ENCODE data around the gene RNF17. TPM values are rescaled to one million over a fixed set of nuclear protein-coding genes. Genes with fewer than 3 reads are reported as not detected.
"Not testable (repeated sequence)": the region's sequence is repeated elsewhere in the genome, so short reads cannot be mapped to it uniquely, and the experiment has no call there.

The RNF17 gene
- total RNA-seq, 1 experiment from 2014 or later, result not detected

DNA sequence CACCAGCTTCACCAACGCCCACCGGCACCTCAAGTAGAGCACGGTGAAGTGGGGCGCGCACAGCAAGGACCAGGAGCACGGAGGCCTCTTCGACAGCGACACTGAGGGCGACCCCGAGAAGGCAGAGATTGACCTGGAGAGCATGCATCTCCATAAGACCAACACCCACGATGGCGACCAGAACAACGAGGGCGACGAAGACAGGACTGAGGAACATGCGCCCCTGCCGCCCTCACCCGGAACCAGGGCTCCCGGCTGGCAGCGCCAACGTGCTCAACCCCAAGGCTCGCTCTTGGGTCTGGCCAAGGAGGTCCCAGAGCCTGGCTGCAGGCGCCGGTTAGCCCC lies 18.5 kb upstream of the RNF17 start:
- DNase-seq (ENCODE audit: low spot score), result no peak

DNA sequence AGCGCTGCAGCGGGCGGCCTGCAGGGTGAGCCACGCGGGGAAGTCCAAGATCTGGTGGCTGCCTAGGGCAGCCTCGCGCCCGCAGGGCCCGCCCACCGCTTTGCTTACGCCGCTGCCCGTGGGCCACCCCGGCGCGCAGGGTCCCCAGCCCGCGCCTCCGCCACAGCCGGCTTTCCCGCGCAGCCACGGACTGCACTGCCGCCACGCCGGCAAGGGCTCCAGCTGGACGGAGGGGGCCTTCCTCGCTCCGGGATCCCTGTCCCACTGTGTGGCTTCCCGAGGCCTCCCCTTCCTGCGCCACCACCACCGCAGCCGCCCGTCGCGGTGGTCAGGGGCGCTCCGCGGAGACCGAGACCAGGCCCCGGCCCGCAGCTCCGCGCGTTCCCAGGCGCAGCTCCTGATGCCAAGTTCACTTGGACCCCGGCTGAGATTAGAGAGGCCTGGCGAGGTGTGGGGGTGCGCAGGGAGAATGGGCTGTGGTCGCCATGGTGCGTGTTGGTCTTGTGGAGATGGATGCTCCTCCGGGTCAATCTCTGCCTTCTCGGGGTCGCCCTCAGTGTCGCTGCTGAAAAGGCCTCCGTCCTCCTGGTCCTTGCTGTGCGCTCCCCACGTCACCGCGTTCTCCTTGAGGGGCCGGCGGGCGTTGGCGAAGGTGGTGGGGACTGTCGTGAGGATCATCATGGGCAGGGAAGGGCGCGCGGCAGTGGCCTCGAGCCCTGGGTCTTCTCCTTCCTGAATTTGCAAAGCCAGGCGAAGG lies 17.9 kb upstream of the RNF17 start:
- DNase-seq (ENCODE audit: low spot score), result no peak

DNA sequence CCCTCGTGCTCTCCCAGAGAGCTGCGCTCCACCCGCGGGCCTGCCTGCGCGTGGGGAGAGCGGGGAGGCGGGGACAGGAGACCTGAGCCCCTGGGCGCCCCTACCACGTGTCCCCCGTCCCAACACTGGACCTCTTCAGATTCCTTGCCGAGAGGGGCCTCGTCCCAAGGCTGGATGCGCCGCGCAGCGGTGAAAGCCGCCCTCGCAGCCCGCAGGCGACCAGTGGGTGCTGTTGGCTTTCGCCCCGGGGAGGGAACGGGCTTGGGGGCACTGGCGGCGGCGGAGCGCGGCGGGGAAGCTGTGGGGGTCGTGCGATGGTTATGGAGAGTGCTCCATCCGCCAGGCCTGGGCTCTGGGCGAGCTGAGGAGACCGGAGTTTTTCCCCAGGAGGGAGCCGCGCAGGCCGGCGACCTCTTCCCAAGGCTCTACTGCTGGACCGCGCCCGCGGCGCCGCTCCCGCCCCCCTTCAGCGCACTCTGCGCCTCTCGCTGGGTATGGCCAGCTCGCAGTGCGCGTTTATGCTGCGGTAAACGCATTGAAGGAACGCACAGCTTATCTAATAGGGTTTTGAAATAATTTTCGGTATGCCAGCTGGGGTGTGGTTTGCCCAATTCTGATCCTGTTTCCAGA lies 17.2 kb upstream of the RNF17 start:
- DNase-seq (ENCODE audit: low spot score), result no peak

DNA sequence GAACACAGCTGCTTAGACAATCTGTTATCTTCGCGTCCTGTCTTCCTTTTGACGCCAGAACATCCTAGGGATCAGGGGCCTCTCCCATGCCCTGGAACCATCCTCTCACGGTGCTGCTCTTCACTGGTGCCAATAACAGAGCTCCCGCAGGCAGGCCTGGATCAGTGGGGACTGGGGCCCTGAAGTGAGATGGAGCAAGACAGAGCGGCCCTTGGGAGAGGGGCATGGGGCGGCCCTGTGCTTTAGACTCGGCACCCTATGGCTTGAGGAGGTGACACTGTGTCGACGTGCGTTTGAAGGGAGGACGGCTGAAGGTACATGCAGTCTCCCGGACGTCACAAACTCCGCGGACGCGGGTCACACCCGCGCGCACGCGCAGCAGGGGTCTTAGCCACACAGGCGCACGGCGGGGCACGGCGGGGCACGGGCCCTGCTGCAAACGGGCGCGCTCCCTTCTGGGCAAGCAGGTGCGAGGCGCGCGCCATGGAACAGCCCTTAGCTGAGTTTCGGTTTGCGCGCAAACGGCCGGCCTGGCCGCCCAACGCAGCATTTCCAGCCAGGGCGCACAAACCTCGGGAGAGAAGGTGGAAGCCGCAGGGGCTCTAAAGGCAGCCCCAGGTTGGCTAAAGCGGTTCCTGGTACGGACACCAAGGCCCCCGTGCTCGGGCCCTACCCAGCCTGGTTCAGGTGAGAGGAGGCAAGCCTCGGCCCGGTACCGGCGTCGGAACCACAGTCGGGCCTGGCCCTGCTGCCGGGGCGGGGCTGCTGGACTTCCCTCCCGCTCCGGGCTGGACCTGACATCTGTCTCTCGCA lies 16.5 kb upstream of the RNF17 start:
- DNase-seq (ENCODE audit: low spot score), result no peak

DNA sequence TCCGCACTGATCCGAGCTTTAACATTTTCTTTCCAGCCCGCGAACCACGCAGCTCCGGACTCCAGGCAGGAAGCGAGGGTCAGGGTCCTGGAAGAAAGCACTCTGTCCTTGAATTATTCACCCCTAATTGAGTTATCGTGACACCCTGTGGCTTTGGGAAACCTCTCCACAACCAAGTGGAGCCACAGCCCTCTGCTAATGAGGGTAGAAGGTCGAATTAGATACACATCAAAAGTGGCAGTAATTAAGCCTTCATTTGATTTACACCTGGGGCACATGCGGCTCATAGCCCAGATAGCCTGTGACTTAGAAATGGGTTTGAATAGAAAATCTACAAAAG lies 15.9 kb upstream of the RNF17 start:
- no peak for DNase-seq (ENCODE audit: low spot score)

DNA sequence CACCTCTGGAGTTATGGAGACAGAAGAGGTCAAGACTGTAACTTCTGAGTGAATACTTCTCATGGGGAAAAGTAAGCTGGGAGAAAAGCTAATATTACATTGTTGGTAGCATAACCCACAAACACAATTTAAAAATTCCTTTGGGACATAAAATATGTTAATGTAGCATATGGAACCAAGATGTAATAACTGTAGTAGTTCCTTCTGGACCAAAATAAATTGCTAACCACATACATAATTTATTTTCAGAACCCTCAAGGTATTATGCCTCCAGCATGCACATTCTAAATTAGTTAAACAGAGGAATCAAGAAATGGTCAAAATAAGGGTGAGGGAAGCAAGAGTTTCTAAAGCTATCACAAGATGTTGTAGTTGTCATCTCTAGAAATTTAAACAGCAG lies 4.8 kb upstream of the RNF17 start:
- no peak for DNase-seq (ENCODE audit: low spot score)

DNA sequence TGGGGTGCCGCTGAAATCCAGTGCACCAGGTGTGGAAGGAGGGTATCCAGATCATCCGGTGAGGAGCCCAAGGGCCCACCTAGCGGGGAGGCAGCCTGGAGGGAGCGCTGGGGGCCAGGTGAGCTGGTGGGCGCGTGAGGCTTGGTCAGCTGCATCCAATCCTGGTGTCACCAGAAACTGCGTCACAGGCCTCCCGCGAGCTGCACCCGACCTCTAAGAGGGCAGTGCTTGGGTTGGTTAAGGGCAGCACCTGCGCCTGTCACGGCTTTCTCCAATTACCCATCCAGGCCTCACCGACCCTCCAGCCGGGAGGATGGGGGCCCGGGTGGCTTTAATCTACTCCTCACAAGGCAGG lies 284 bp downstream of the RNF17 start:
- DNase-seq (ENCODE audit: low spot score), result no peak

DNA sequence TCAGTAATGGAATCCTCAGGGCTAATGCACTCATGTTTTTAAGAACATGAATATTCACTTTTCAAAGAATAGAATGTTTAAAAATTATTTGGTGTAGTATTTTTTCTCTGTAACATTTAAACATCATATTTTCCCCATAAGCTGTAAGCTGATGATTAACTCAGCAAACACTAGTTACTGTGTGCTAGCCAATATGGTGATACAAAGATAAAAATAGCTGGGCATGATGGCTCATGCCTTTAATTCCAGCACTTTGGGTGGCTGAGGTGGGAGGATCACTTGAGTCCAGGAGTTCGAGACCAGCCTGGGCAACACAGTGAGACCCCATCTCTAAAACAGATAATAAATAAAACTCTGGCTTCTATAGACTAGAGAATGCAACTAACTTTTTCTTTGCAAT lies 13.2 kb downstream of the RNF17 start:
- no peak for DNase-seq (ENCODE audit: low spot score)

DNA sequence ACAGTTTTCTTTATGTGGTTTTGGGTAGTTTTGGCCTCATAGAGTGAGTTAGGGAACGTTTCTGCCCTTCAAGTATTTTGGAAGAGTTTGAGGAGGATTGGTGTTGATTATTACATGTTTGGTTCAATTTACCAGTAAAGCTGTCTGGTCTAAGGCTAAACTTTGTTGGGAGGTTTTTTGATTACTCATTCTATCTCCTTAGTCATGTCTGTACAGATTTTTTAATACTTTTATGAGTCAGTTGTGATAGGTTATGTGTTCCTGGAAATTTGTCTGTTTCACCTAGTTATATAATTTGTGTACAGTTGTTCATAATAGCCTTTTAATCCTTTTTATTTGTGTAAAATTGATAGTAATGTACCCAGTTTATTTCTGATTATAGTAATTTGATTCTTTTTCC lies 20.4 kb downstream of the RNF17 start:
- DNase-seq (ENCODE audit: low spot score), result no peak

DNA sequence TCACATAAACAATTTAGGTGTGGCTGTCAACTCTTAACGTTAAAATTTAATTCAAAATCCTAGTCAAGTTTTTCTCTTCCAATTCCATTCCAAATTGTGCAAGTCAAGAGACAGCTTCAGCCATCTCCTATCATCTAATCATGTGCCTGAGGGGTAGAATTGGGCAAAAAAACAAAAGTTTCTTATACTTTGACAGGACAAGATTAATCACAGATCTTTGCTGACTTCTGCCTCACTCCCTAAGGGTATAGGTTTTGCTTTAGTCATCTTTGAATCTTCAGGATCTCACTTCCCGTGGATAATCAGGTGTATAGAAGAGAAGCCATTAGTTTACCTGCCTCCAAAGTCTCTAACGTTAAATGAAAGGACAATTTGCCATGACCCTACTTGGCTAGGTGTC lies 24.6 kb downstream of the RNF17 start:
- no peak for DNase-seq (ENCODE audit: low spot score)

DNA sequence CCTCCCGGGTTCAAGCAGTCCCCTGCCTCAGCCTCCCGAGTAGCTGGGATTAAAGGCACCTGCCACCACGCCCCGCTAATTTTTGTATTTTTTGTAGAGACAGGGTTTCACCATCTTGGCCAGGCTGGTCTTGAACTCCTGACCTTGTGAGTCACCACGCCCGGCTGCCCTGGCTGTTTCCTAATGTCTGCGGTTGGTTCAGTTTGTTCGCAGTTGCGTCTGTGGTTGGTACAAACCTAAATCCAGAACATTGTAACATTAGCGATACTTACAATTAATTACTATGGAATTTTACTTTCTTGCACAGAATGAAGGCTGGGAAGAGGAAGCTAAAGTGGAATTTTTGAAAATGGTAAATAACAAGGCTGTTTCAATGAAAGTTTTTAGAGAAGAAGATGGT lies 38.1 kb downstream of the RNF17 start:
- peak; percentile 12 for DNase-seq (ENCODE audit: low spot score)

DNA sequence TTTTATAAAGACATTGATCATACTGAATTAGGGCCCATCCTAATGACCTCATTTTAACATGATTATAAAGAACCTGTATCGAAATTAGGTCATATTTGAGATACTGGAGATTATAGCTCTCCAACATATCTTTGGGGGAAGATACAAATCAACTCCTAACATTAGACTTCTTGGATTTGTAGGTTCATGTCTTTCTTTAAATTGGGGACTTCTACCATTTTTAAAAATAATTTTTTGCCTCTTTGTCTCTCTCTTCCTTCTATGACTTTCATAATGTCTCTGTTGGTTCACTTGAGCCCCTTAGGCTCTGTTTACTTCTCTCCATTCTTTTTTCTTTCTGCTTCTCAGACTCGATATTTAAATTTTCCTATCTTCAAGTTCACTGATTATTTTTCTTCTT lies 57.2 kb downstream of the RNF17 start:
- no peak for DNase-seq (ENCODE audit: low spot score)

DNA sequence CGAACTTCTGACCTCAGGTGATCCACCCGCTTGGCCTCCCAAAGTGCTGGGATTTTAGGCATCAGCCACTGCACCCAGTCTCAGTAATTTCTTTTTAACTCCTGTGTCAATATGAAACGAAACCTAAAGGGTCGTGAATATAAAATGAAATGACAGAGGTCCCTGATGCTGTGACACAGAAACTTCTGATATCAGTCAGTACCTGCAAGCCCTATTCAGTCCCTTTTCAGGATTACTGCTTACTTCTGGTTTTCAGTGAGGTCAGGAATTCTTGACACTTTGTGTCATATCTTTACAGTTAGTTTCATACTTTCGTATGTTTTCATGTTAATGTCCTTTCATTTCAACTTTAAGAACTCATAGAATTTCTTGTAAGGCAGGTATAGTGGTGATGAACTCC lies 58.7 kb downstream of the RNF17 start:
- DNase-seq (ENCODE audit: low spot score), result no peak

DNA sequence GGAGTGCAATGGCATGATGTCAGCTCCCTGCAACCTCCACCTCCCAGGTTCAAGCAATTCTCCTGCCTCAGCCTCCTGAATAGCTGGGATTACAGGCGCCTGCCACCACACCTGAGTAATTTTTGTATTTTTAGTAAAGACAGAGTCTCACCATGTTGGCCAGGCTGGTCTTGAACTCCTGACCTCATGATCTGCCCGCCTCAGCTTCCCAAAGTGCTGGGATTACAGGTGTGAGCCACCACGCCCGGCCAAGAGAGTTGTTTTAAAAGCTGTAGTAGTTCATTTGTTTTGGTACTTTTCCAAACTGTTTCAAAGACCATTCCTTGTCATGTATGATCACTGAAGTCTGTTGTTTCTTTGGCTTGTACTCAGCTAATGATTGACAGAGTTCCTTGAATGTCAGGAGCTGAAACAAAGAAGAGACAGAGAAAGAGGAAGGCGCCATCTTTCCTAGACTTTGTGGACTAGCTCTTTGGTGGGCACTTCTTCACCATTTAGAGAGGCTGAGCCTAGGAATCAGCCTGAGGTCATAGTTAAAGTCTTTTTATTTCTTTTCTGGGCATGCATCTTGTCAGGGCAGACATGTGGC lies 59.2 kb downstream of the RNF17 start:
- not testable (repeated sequence) for DNase-seq (ENCODE audit: low spot score)

DNA sequence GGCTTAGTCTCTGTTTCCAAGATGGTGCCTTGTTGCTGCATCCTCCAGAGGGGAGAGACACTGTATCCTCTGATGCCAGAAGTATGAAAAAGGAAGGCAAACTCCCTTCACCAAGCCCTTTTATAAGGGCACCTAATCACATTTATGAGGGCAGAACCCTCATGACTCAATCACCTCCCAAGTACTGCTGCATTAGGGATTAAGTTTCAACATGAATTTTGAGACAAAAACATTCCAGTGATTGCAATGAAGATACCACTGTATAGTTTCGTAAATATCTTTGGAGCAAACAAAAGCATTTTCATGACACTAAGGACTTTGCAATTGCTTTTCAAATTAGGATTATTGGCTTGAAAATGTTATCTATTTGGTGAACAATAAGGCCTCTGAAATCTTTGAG lies 63.8 kb downstream of the RNF17 start:
- no peak for DNase-seq (ENCODE audit: low spot score)

DNA sequence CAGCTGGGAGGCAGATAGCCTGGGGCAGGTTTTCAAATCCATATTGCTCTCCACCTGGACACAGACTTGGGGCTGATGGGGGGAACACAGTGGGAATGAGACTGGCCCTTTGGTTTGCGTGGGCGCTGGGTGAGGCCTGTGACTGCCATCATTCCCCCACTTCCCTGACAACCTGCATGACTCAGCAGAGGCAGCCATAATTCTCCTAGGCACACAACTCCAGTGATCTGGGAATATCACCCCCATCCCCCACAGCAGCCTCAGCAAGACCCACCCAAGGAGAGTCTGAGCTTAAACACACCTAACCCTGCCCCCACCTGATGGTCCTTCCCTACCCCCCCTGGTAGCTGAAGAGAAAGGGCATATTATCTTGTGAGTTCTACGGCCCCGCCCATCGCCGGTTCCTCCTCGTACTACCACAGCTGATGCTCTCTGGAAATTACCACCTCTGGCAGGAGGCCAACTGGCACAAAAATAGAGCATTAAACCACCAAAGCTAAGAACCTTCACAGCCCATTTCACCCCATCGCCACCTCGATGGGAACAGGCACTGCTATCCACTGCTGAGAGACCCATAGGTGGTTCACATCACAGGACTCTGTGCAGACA lies 71.0 kb downstream of the RNF17 start:
- no peak for DNase-seq (ENCODE audit: low spot score)

DNA sequence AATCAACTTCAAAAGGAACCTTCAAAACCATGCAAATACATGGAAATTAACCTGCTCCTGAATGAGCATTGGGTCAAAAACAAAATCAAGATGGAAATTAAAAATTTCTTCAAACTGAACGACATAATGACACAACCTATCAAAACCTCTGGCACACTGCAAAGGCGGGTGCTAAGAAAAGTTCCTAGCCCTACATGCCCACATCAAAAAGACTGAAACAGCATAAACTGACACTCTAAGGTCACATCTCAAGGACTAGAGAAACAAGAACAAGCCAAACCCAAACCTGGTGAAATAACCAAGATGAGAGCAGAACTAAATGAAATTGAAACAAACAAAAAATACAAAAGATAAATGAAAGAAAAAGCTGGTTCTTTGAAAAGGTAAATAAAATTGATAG lies 73.6 kb downstream of the RNF17 start:
- DNase-seq (ENCODE audit: low spot score), result not testable (repeated sequence)

DNA sequence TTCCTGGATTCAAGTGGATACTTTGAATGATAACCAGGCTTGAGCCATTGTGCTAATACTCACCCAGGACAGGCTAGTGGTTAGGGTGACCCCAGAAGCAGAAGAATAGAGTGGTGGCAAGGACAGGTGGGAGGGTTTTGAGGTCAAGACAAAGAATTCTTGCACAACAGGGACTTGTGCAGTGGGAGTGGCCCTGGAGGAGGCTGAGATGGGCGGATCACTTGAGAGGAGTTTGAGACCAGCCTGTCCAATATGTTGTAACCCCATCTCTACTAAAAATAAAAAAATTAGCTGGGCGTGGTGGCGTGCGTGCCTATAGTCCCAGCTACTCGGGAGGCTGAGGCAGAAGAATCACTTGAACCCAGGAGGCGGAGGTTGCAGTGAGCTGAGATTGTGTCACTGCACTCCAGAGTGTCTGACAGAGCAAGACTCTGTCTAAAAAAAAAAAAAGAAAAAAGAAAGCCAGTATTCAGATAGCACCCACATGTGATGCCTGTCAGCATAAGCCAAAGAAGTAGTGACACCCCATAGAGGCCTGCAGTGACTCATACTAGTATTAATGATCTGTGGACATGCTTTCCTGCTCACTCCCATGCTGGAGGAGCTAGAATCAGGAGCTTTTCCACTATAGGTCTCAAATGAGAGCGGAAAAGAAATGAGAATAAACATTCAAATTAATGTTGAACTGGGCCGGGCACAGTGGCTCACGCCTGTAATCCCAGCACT lies 78.7 kb downstream of the RNF17 start:
- peak; percentile 40 for DNase-seq (ENCODE audit: low spot score)

DNA sequence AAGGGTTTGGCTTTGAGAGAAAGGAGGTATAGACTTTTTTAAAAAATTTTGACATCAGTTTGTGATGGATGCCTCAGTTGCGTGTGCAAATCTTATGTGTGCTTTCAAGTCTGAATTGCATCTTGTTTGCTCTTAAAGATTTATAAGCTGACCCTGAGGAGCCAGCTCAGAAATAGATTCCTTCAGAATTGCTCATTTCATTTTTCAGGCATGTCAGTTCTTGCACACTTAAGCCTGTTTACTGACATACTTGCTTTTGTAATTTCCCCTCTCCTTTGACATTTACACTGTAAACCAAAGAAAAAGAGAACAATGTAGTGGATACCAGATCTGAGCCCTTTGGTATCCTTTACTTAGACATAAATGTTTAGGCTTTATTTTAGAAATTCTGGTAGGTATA lies 87.6 kb downstream of the RNF17 start:
- no peak for DNase-seq (ENCODE audit: low spot score)

DNA sequence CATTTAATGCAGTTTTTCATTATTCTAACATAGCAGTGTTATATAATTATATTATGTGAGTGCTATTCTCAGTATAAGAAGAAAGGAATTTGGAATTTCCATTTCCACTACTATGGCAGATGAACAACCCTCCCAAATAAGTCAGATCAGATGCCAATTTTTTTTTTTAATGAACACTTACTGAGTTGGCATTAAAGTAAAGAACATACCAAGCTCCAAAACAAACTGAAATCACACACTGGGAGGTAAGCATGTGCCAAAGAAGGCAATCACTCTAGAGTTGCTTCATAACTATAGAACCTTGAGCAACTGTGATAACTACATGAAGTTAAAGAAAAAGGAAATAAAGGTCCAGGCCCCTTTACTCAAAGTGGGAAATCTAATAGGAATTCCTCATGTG lies 90.3 kb downstream of the RNF17 start:
- no peak for DNase-seq (ENCODE audit: low spot score)

DNA sequence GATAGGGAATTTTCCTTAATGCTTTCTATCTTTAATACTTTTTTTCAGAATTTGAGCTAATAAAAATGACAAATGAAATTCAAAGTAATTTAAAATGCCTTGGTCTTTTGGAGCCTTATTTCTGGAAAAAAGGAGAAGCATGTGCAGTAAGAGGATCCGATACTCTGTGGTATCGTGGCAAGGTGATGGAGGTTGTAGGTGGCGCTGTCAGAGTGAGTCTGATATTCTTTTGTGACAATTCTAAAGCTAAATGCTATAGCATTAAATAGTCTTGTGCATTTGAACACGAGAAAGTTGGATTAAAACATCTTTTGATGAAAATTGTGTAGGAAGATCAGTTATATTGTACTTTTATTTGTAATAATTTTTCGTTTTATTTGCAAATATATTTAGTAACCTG lies 95.0 kb downstream of the RNF17 start:
- no peak for DNase-seq (ENCODE audit: low spot score)

DNA sequence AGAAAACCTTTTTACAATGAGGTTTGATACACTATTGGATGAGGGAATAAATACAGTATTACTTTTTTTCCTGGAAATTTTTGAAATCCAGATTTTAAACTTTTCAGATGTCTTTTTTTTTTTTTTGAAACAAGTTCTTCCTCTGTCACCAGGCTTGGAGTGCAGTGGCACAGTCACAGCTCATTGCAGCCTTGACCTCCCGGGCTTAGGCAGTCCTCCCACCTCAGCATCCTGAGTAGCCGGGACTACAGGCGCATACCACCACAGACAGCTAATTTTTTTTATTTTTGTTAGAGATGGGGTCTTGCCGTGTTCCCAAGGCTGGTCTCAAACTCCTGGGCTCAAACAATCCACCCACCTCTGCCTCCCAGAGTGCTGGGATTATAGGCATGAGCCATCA lies 96.8 kb downstream of the RNF17 start:
- no peak for DNase-seq (ENCODE audit: low spot score)
